Omental fat pad (tissue), 4 donors: ENCODE measurements around the gene LDB1. TPM values are rescaled to one million over a fixed set of nuclear protein-coding genes. Genes with fewer than 3 reads are reported as not detected.

Experiments
- ATAC-seq: fragments of 150-250 bp; one replicate; pipeline ENCODE4 v1.9.1; 2016; ENCODE audit warnings: mild to moderate bottlenecking, moderate library complexity; ENCODE audit not compliant: low FRiP score
- DNase-seq: peaks from one replicate; pipeline ENCODE4 v3.0.0-alpha.2; 2019; ENCODE audit warnings: low spot score
- CTCF ChIP-seq, 3 donors: fragments of 450-650 bp; IDR thresholded peaks; one replicate each; pipeline ENCODE4 v1.5.1; 2016 to 2017; ENCODE audit warnings: antibody characterized with exemption in 3 of 3, mild to moderate bottlenecking in 3 of 3, moderate library complexity in 2 of 3
- total RNA-seq, 4 donors: library from RNA; depleted of rRNA; stranded (reverse); fragments of >200 nt; gene quantifications; one replicate each; pipeline ENCODE4 v1.1.0, GENCODE V29; 2016

Gene LDB1
- total RNA-seq, 4 donors from 2014 or later, result 20.1 to 33.2 (median 30.9) TPM

GRCh38 chr10:102117391-102118159 is 2.6 kb downstream of the LDB1 start:
- DNase-seq (no peak), ATAC-seq (no peak)
- no peak for TF ChIP-seq CTCF (IDR thresholded peaks at IDR 0.05)

- no peak for ATAC-seq
- DNase-seq, result no peak
- TF ChIP-seq CTCF (IDR thresholded peaks at IDR 0.05), result no peak
Observed at GRCh38 chr10:102116656-102117055, 3.5 kb downstream of the LDB1 start.

GRCh38 chr10:102115775-102116174 is 4.4 kb downstream of the LDB1 start:
- ATAC-seq (no peak), DNase-seq (no peak)
- no peak for TF ChIP-seq CTCF (IDR thresholded peaks at IDR 0.05)

- TF ChIP-seq CTCF (IDR thresholded peaks at IDR 0.05), result no peak
- DNase-seq, result peak; percentile 64
- peak; percentile 56 for ATAC-seq
Observed at GRCh38 chr10:102114861-102115618, 5.1 kb downstream of the LDB1 start.

- ATAC-seq, result peak; percentile 2
- TF ChIP-seq CTCF (IDR thresholded peaks at IDR 0.05), result no peak
- DNase-seq, result no peak
Observed at GRCh38 chr10:102113956-102114857, 6.0 kb downstream of the LDB1 start.

GRCh38 chr10:102113261-102113955 is 6.8 kb downstream of the LDB1 start:
- DNase-seq, result no peak
- no peak for TF ChIP-seq CTCF (IDR thresholded peaks at IDR 0.05)
- no peak for ATAC-seq
